Glomerular visceral epithelial cell (primary cell): ENCODE results near the gene PRKCE.
"Not testable (repeated sequence)": the region's sequence is repeated elsewhere in the genome, so short reads cannot be mapped to it uniquely, and the experiment has no call there.

Experiments
- DNase-seq: peaks from one replicate; pipeline ENCODE4 v3.0.0-alpha.2; 2016; ENCODE audit errors: extremely low spot score

Gene PRKCE

GRCh38 chr2:45698554-45698953 is 47.1 kb downstream of the PRKCE start:
- DNase-seq, result no peak

- DNase-seq, result peak; percentile 48
These were observed 47.7 kb downstream of the PRKCE start for GRCh38 chr2:45699032-45699658.

DNA sequence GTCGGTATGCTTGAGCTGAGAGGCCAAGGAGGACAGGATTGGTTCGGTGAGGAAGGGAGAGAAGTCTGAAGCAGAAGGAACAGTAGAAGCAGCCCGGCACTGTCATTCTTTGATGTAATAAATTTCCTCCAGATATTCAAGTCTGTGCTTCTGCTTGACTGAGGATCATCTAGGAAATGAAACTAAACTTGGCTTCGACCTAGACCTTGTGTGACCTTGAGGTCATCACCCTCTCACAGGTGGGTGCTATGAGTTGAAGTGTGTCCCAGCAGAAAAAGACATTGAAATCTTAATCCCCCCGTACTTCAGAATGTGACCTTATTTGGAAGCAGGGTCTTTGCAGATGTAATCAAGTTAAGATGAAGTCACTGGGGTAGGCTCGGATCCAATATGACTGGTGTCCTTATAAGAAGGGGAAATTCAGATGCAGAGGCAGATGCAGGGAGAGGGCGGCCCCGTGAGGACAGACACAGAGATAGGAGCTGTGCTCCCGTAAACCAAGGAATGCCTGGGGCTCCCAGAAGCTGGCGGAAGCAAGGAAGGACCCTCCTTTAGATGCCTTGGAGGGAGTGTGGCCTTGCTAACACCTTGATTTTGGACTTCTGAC is 49.0 kb downstream of the PRKCE start:
- no peak for DNase-seq

DNA sequence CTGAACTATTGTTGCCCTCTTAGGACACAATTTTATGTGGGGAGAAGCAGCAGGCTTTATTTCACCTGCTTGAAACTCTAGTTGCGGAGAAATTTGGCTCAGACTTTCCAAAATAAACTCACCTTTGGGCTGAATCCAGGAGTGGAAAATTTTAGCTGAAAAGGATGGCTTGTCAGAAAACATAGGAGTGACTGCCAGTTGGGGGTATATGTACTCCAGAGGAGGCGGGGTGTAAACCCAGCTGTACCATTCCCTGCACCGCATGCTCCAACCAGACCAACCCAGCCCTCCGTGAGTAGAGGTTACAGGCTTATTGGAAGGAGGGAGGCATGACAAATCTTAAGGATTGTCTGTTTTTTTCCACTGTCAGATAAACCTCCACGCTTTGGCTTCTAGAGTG is 53.8 kb downstream of the PRKCE start:
- DNase-seq, result no peak

- DNase-seq, result no peak
These were observed 54.6 kb downstream of the PRKCE start for GRCh38 chr2:45706033-45706432.

- DNase-seq, result no peak
These were observed 55.5 kb downstream of the PRKCE start for GRCh38 chr2:45707006-45707405.

DNA sequence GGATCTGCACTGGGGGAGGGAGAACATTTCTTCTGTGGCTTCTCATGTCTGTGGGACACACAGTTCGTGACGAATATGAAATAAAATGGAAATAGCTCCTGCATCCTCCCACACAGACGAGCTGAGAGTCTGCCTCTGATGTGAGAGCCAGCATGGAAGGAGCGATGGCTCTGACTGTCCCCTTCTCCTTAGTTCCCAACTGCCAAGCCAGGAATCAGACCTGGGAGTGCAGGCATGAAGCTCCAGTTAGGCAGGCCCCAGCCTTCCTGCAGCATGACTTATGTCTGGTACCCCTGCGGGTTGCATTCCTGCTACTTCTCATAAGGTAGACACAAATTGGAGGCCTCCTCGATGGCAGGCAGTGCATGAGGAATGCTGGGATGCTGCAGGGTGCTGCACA is 56.2 kb downstream of the PRKCE start:
- no peak for DNase-seq

- no peak for DNase-seq
These were observed 57.0 kb downstream of the PRKCE start for GRCh38 chr2:45708501-45708900.

DNA sequence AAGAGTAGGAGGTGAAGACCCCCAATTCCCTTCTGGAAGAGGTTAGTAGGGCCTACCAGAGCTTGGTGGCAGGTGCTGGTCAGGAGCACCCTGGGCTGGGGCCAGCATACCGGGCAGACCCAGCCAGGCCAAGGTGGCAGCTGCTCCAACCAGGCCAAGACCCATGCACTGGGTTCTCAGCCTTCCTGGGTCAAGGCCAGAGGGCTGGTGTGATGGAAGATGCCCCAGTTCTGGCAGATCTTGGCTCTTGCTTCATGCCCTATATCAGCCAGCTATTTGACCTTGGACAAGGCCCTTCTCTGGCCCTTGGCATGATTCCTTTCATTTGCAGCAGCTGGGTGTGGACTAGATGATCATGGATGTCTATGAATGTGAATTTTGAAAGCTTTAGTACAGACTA is 57.7 kb downstream of the PRKCE start:
- DNase-seq, result no peak

GRCh38 chr2:45710468-45710867 is 59.0 kb downstream of the PRKCE start:
- no peak for DNase-seq

DNA sequence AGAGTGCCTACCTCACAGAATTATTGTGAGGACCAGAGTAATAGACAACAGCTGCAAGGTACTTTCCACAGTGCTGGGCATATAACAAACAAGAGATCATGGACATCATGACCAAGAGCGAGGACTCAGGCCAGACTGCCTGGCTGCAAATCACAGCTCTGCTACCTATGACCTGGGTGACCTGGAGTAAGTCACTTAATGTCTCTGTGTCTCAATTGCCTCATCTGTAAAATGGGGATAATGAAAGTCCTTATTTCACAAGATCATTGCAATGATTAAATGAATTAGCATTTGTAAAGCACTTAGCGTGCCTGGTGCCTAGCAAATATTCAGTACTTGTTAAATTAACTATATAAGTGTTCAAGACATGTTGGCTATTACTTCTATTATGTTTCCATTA is 59.7 kb downstream of the PRKCE start:
- DNase-seq, result no peak

- no peak for DNase-seq
These were observed 61.1 kb downstream of the PRKCE start for GRCh38 chr2:45712570-45712969.

- no peak for DNase-seq
These were observed 61.7 kb downstream of the PRKCE start for GRCh38 chr2:45713136-45713535.

- no peak for DNase-seq
These were observed 62.1 kb downstream of the PRKCE start for GRCh38 chr2:45713591-45713990.

DNA sequence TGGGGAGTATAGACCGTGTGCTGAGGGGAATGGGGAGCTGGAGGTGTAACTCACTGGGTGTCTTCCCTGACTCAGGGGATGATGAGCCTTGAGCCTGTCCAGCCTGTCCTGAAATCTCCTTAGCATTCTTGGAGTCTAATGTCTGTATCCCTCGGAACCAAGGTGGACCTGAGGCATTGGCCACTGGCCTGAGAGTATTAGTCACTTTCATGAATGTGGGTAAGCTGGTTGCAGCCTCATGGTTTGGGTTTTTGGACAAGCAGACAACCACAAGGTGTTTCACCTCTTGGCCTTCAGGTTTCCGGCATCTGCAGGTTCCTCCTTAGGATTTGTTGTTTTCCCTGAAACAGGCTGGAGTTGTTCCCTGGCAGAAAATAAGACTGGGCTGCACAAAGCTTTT is 63.2 kb downstream of the PRKCE start:
- no peak for DNase-seq

- no peak for DNase-seq
These were observed 64.3 kb downstream of the PRKCE start for GRCh38 chr2:45715601-45716379.

DNA sequence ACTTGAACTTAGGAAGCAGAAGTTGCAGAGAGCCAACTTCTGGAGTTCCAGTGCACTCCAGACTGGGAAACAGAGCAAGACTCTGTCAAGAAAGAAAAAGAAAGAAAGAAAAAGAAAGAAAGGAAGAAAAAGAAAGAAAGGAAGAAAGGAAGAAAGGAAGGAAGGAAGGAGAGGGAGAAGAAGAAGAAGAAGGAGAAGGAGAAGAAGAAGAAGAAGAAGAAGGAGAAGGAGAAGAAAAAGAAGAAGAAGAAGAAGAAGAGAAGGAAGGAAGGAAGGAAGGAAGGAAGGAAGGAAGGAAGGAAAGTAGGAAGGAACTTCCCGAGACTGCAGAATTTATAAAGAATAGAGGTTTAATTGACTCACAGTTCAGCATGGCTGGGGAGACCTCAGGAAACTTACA is 65.0 kb downstream of the PRKCE start:
- DNase-seq, result not testable (repeated sequence)

- DNase-seq, result no peak
These were observed 65.4 kb downstream of the PRKCE start for GRCh38 chr2:45716915-45717314.

GRCh38 chr2:45720210-45720609 is 68.7 kb downstream of the PRKCE start:
- DNase-seq, result no peak

GRCh38 chr2:45721150-45721549 is 69.7 kb downstream of the PRKCE start:
- DNase-seq, result no peak

DNA sequence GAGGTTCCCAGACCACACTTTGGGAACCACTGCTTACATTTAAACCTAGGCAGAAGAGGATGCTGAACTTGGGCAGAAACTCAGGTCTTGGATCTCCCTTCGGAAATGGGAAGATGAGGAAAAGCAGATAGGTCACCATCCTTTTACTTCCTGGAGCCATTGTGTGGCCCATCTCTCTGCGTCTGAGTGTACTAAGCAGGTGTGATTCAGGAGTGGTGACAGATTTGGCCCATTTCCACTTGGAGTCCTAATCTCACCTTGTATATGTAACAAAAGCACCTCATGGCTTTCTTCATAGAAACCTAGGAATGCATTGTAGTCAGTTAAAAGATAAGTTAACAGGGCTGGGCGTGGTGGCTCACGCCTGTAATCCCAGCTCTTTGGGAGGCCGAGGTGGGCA is 71.0 kb downstream of the PRKCE start:
- no peak for DNase-seq

- DNase-seq, result no peak
These were observed 72.4 kb downstream of the PRKCE start for GRCh38 chr2:45723857-45724256.

GRCh38 chr2:45724335-45724734 is 72.9 kb downstream of the PRKCE start:
- no peak for DNase-seq
